HL-60 (cell line): ENCODE results near the gene P2RX1.

ENCODE experiments used
- CTCF ChIP-seq: IDR thresholded peaks from one replicate; pipeline ENCODE4 v1.5.1; 2011; ENCODE audit warnings: low read length, control low read depth, inconsistent platforms; ENCODE audit not compliant: insufficient read depth
- GABPA ChIP-seq: IDR thresholded peaks from 2 replicates; pipeline ENCODE4 v1.6.1; 2012; ENCODE audit warnings: low read depth

GRCh38 chr17:3867106-3867505 is 49.2 kb downstream of the P2RX1 start:
- TF ChIP-seq CTCF (no peak), GABPA (no peak)
